ENCODE measurements around the gene ACSL3.
A peak's percentile ranks its signal among the peaks of the same experiment; 100 is the strongest.
"Not testable (repeated sequence)": the region's sequence is repeated elsewhere in the genome, so short reads cannot be mapped to it uniquely, and the experiment has no call there.

The ACSL3 gene

GRCh38 chr2:222854773-222855700 is 5.8 kb upstream of the ACSL3 start:
- no peak for DNase-seq

- no peak for DNase-seq
These were observed 837 bp upstream of the ACSL3 start for GRCh38 chr2:222859786-222860612.

- DNase-seq = peak; percentile 48
These were observed 722 bp downstream of the ACSL3 start for GRCh38 chr2:222861411-222862105.

- no peak for DNase-seq
These were observed 1.5 kb downstream of the ACSL3 start for GRCh38 chr2:222862106-222862908.

GRCh38 chr2:222862909-222863544 is 2.2 kb downstream of the ACSL3 start:
- DNase-seq = no peak

GRCh38 chr2:222864296-222864695 is 3.5 kb downstream of the ACSL3 start:
- DNase-seq = no peak

- DNase-seq = no peak
These were observed 4.5 kb downstream of the ACSL3 start for GRCh38 chr2:222865301-222865700.

- no peak for DNase-seq
These were observed 5.6 kb downstream of the ACSL3 start for GRCh38 chr2:222866358-222866960.

GRCh38 chr2:222868560-222869251 is 7.9 kb downstream of the ACSL3 start:
- DNase-seq = not testable (repeated sequence)

- DNase-seq = no peak
These were observed 8.4 kb downstream of the ACSL3 start for GRCh38 chr2:222869252-222869560.

GRCh38 chr2:222871291-222871690 is 10.5 kb downstream of the ACSL3 start:
- DNase-seq = no peak

- no peak for DNase-seq
These were observed 11.7 kb downstream of the ACSL3 start for GRCh38 chr2:222872551-222872950.

GRCh38 chr2:222875482-222875881 is 14.6 kb downstream of the ACSL3 start:
- no peak for DNase-seq

GRCh38 chr2:222876947-222877346 is 16.1 kb downstream of the ACSL3 start:
- no peak for DNase-seq

- no peak for DNase-seq
These were observed 16.9 kb downstream of the ACSL3 start for GRCh38 chr2:222877556-222878300.

GRCh38 chr2:222878301-222878876 is 17.6 kb downstream of the ACSL3 start:
- no peak for DNase-seq

GRCh38 chr2:222878877-222879603 is 18.2 kb downstream of the ACSL3 start:
- no peak for DNase-seq

- no peak for DNase-seq
These were observed 18.7 kb downstream of the ACSL3 start for GRCh38 chr2:222879604-222879933.

- no peak for DNase-seq
These were observed 21.7 kb downstream of the ACSL3 start for GRCh38 chr2:222882484-222882928.

Data from activated CD4-positive, CD25-positive, alpha-beta regulatory T cell treated with anti-CD3 and anti-CD28 coated beads, Interleukin-2, amount 50 U/mL, for 72 hours (primary cell).